Right cardiac atrium (tissue), 5 donors: Measurements from ENCODE around the gene NPAS3. TPM values are rescaled to one million over a fixed set of nuclear protein-coding genes. Genes with fewer than 3 reads are reported as not detected.
A peak's percentile ranks its signal among the peaks of the same experiment; 100 is the strongest.

Experiments
- ATAC-seq, 2 donors: fragments of 200-7000 bp; cut with Tn5 transposase; one replicate each; pipeline versions ENCODE4 v1.8.0 to v1.9.1; 2020; ENCODE audit warnings: moderate library complexity in 2 of 2, mild to moderate bottlenecking in 1 of 2
- DNase-seq, 3 donors: peaks; one replicate each; pipeline ENCODE4 v3.0.0-alpha.2; 2020
- H3K27ac ChIP-seq: one replicate; pipeline ENCODE4 v1.5.1; 2013; ENCODE audit warnings: mild to moderate bottlenecking, low read length, control low read depth, moderate library complexity
- H3K27me3 ChIP-seq: one replicate; pipeline ENCODE4 v1.6.1; 2013; ENCODE audit not compliant: control insufficient read depth, insufficient read depth
- H3K4me1 ChIP-seq: one replicate; pipeline ENCODE4 v1.6.1; 2013; ENCODE audit warnings: low read length; ENCODE audit not compliant: control insufficient read depth, insufficient read depth
- H3K4me3 ChIP-seq: one replicate; pipeline ENCODE4 v1.5.1; 2013; ENCODE audit warnings: low read length, control low read depth
- H3K9me3 ChIP-seq: one replicate; pipeline ENCODE4 v1.6.1; 2013; ENCODE audit warnings: low read length; ENCODE audit not compliant: control insufficient read depth
- WGBS: extraction: QIAGEN DNeasy Blood & Tissue Kit; methylation state at CpG from one replicate; pipeline ENCODE4 v1.1.7; 2013; 5-methylcytosine and 5-hydroxymethylcytosine counted together
- intact Hi-C, 4 donors: fragments of 100-400 bp; cut with DNase I; formaldehyde crosslinking; loops; one replicate each; pipeline versions ENCODE4 v1.11.0 to v1.14.0; 2022 to 2023
- polyA plus RNA-seq: library from polyadenylated mRNA; stranded (reverse); fragments of 200-250 nt; gene quantifications from one replicate; pipeline ENCODE4 v1.2.3, GENCODE V29; 2013
- total RNA-seq, 4 donors: library from RNA; stranded (reverse); fragmentation: NEBNext Ultra II Directional; extraction: Animal tissue kit (Norgen Biotek cat#: 25700); gene quantifications; one replicate each; pipeline ENCODE4 v1.2.1, GENCODE V29; 2021
- donor health status: healthy with polysubstance abuse.
- donor health status: DM: no; HTN: yes; CAD: no.
- donor health status: DM: no; HTN: no; CAD: no.
- donor health status: DM: no; HTN: yes; CAD: no; lungs with severe emphysema.
- donor health status: DM: yes; HTN: yes; CAD: no.

NPAS3 gene
- total and polyA plus RNA-seq, 5 donors: 0.48 to 5.7 (median 4.0) TPM

GRCh38 chr14:33449703-33450395 is 511.2 kb downstream of the NPAS3 start:
- H3K27ac ChIP-seq: no peak overlapping the region
- no peak for DNase-seq
- H3K27me3 ChIP-seq: no peaks in the 10 kb centered on the region
- no peak for ATAC-seq
- H3K4me3 ChIP-seq: no peak overlapping the region
- intact Hi-C loops: no loop called here
- WGBS: 76% methylated on average over 11 of the region's 11 CpGs
- peaks cover 1% of the 10 kb centered on the region for H3K4me1 ChIP-seq
- H3K9me3 ChIP-seq: no peaks in the 10 kb centered on the region

DNA sequence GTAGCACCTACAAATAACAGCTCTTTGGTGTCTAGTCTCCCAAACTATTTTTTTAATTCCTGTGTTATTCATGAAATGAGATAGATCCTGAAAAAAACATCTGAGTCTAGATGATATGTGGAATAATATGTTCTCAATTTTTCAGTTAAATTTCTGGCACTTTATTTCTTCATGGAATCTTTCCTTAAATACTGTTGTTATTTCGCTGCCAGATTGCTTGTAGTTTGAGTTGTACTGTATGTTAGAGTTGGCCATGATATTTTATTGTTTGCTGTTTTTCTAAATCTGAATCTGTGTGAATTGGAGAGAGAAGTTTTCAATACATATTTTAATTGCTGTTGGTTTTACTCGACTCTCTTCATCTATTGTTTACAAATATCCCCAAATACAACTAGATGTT is 511.7 kb downstream of the NPAS3 start:
- no peak overlapping the region for H3K27ac ChIP-seq
- 81% methylated on average over 2 of the region's 2 CpGs for WGBS
- no peaks in the 10 kb centered on the region for H3K27me3 ChIP-seq
- H3K9me3 ChIP-seq: no peaks in the 10 kb centered on the region
- DNase-seq: no peak
- H3K4me3 ChIP-seq: no peak overlapping the region
- no peak for ATAC-seq
- H3K4me1 ChIP-seq: peaks cover 1% of the 10 kb centered on the region
- intact Hi-C loops: no loop called here

DNA sequence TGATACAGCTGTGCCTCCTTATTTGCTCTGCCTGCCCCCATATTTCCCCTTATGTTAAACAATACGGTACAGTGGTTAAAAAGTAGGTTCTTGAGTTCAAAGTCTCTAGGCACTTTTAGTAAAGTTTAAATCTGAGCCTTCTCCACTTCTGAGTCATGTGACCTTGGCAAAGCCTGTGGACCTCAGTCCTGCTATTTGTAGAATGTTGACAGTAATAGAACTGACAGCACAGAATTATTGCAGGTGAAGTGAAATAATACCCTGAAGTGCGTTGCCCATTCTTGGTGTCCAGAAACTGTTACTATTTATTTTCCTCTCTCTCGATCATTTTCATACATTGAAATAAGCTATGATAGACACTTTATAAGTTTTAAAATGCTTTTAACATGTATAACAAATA is 512.5 kb downstream of the NPAS3 start:
- intact Hi-C loops: no loop called here
- peaks cover 1% of the 10 kb centered on the region for H3K4me1 ChIP-seq
- H3K4me3 ChIP-seq: no peak overlapping the region
- H3K9me3 ChIP-seq: no peaks in the 10 kb centered on the region
- ATAC-seq (no peak), DNase-seq (no peak)
- 72% methylated on average over 3 of the region's 3 CpGs for WGBS
- no peak overlapping the region for H3K27ac ChIP-seq
- no peaks in the 10 kb centered on the region for H3K27me3 ChIP-seq

DNA sequence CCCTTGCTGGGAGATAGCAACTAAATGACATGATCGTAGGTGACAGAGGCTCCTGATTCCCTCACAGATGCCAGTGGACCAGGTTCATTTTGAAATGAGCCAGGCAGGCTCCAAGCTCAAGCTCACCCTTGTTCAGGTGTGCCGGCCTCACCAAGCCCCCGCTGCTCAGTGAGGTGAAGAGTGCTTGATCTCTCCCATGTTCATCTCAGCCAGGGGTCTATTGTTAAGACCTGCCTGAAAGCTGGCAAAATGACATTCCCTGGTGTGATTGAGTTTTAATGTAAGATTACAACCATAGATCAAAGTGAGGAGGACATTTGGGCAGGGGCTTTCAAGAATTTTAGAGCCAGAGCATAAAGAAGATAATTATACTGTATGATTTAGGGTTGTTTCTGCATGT is 514.3 kb downstream of the NPAS3 start:
- no peaks in the 10 kb centered on the region for H3K27me3 ChIP-seq
- no peak overlapping the region for H3K4me3 ChIP-seq
- ATAC-seq (no peak), DNase-seq (no peak)
- no peaks in the 10 kb centered on the region for H3K9me3 ChIP-seq
- H3K27ac ChIP-seq: no peak overlapping the region
- intact Hi-C loops: no loop called here
- peaks cover 1% of the 10 kb centered on the region for H3K4me1 ChIP-seq
- 97% methylated on average over 3 of the region's 3 CpGs for WGBS

- DNase-seq (no peak), ATAC-seq (no peak)
- Histone ChIP-seq H3K4me1 (no peaks in the 10 kb centered on the region), H3K27ac (no peak overlapping the region), H3K9me3 (no peaks in the 10 kb centered on the region), H3K4me3 (no peak overlapping the region), H3K27me3 (no peaks in the 10 kb centered on the region)
- WGBS: 13% methylated on average over 1 of the region's 1 CpG
- intact Hi-C loops: no loop called here
Measured at GRCh38 chr14:33454022-33454595, 515.4 kb downstream of the NPAS3 start.

DNA sequence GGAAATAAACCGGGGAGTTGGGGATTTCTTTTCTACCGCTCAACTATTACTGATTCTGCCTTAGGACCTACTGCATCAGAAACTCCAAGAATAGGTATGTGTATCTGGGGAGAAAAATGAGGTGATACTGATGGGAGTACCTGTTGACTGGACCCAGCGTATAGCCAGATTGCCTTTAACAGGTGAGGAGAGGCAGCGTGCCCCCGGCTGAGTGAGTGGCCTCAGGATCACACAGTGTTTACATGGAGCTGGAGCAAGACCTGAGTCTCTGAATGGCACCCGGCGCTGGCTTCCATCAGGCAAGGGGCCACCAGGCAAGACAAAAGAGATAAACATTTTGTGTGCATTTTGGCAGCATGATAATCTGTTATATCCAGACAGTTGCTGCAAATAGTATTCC is 516.0 kb downstream of the NPAS3 start:
- ATAC-seq (no peak), DNase-seq (no peak)
- H3K9me3 ChIP-seq: no peaks in the 10 kb centered on the region
- WGBS: 76% methylated on average over 7 of the region's 7 CpGs
- H3K4me3 ChIP-seq: no peak overlapping the region
- H3K27me3 ChIP-seq: no peaks in the 10 kb centered on the region
- no peaks in the 10 kb centered on the region for H3K4me1 ChIP-seq
- H3K27ac ChIP-seq: no peak overlapping the region
- intact Hi-C loops: no loop called here

DNA sequence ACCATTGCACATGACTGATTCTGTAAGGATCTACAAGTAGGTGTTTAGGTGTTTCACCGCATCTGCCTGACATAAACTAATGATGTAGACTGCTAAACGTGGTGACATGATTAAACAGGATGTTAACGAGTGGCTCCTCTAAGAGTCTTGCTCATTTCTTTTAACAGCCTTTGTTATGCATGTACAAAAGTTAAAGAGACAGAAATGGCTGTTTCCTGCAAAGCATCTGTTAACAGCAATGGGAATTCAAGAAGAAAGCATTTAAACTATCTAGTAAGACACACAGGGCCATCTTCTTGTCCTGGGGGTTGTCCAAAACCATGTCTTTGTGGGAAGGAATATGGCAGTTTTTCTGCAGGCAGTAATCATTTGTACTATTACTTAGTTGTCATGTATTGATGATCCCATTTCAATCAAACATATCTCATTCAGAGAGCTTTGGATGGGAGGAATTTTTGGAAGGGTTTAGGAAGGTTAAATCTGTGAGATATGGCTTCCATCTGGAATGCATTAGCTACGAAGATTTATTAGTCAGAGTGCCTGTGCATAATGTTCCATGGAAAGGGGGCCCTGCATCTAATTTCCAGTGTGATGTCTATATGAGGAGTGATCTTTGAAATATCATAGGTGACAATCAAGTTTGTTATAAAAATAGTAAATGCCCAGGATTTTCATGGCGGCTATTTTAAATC is 517.1 kb downstream of the NPAS3 start:
- Histone ChIP-seq H3K27ac (no peak overlapping the region), H3K4me1 (no peaks in the 10 kb centered on the region), H3K27me3 (no peaks in the 10 kb centered on the region), H3K4me3 (no peak overlapping the region), H3K9me3 (no peaks in the 10 kb centered on the region)
- intact Hi-C loops: no loop called here
- 76% methylated on average over 5 of the region's 5 CpGs for WGBS
- DNase-seq: no peak
- no peak for ATAC-seq

- no peak for ATAC-seq
- no peak overlapping the region for H3K27ac ChIP-seq
- H3K4me3 ChIP-seq: no peak overlapping the region
- 85% methylated on average over 4 of the region's 4 CpGs for WGBS
- no peak for DNase-seq
- no peaks in the 10 kb centered on the region for H3K9me3 ChIP-seq
- intact Hi-C loops: no loop called here
- no peaks in the 10 kb centered on the region for H3K27me3 ChIP-seq
- H3K4me1 ChIP-seq: no peaks in the 10 kb centered on the region
Measured at GRCh38 chr14:33457021-33457420, 518.3 kb downstream of the NPAS3 start.

DNA sequence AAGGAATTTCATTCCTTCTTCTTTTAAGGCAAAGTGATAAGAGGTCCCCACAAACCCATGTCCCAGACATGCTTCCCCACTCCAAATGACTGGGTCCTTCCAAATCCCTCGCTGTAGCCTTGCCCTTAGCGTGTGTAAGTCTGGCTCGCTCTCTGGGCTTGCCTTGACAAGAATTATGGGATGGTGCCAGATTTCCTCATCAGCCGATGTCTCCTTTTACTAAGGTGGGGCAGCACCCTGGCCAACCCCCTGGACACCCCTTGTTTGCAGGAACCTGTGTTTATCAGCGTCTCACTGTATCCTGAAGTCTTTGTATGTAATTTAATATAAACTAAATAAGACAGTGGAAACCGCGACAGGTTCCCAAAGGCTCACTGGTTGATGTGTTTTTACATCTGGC is 518.9 kb downstream of the NPAS3 start:
- no peak overlapping the region for H3K27ac ChIP-seq
- 84% methylated on average over 7 of the region's 7 CpGs for WGBS
- no peak for ATAC-seq
- no peaks in the 10 kb centered on the region for H3K4me1 ChIP-seq
- H3K9me3 ChIP-seq: no peaks in the 10 kb centered on the region
- DNase-seq: peak in 1 of 3 donors; percentile 32
- intact Hi-C loops: no loop called here
- H3K4me3 ChIP-seq: no peak overlapping the region
- H3K27me3 ChIP-seq: no peaks in the 10 kb centered on the region

DNA sequence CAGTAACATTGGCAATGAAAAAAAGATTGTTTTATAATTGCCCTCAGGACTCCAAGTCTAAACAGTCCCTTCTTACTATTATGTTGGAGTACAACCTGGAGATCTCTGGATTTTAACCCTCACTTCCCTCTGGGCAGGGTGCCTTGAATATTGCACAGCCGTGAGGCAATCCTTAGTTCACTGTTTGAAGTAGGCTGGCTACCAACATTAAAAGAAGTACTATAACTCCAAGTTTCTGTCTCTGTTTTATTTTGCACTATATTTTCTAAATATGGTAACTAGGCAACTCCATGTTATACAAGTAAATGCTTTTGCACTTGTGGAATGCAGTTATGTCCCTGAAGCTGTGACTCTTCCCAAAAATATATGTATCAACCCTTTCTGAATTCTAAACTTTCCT is 521.5 kb downstream of the NPAS3 start:
- Histone ChIP-seq H3K27ac (no peak overlapping the region), H3K4me1 (no peaks in the 10 kb centered on the region), H3K9me3 (no peaks in the 10 kb centered on the region), H3K27me3 (no peaks in the 10 kb centered on the region), H3K4me3 (no peak overlapping the region)
- intact Hi-C loops: no loop called here
- ATAC-seq (no peak), DNase-seq (no peak)
- WGBS: 68% methylated on average over 1 of the region's 1 CpG

DNA sequence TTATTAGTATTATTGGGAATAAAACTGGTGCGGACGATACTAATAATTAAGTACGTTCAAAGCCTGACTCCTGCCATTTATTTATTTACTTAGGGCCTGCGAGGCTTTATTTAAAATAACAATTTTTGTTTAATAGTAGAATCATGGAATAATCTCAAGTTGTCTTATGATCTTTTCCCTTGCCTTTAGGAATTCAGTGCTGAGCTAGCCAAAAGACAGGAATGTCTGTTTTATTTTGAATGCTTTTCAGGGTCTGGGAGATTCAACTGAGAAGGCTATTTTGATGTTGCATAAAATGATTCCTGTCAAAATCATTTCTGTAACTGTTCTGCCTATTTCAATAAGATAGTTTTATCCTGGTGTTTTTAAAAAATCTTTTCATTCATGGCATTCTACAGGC is 522.4 kb downstream of the NPAS3 start:
- Histone ChIP-seq H3K4me1 (no peaks in the 10 kb centered on the region), H3K27ac (no peak overlapping the region), H3K9me3 (no peaks in the 10 kb centered on the region), H3K27me3 (no peaks in the 10 kb centered on the region), H3K4me3 (no peak overlapping the region)
- ATAC-seq (no peak), DNase-seq (no peak)
- 68% methylated on average over 4 of the region's 4 CpGs for WGBS
- intact Hi-C loops: no loop called here
